ENCODE data around the gene PIK3C2A.

DNA sequence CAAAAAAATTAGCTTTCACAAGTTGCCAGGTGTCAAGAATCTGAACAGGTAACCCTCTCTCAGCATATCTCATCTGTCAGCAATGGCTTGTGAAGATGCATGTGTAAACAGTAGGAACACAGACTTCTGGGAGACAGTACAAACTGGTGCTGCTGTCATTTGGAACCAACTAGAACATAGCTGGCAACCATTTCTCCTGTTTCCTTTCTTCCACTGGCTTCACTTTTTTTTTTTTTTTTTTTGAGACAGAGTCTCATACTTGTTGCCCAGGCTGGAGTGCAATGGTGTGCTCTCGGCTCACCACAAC lies 2.1 kb upstream of the PIK3C2A start:
- TF ChIP-seq, protein P1, sequence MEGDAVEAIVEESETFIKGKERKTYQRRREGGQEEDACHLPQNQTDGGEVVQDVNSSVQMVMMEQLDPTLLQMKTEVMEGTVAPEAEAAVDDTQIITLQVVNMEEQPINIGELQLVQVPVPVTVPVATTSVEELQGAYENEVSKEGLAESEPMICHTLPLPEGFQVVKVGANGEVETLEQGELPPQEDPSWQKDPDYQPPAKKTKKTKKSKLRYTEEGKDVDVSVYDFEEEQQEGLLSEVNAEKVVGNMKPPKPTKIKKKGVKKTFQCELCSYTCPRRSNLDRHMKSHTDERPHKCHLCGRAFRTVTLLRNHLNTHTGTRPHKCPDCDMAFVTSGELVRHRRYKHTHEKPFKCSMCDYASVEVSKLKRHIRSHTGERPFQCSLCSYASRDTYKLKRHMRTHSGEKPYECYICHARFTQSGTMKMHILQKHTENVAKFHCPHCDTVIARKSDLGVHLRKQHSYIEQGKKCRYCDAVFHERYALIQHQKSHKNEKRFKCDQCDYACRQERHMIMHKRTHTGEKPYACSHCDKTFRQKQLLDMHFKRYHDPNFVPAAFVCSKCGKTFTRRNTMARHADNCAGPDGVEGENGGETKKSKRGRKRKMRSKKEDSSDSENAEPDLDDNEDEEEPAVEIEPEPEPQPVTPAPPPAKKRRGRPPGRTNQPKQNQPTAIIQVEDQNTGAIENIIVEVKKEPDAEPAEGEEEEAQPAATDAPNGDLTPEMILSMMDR (IDR thresholded peaks at IDR 0.05; ENCODE audit: insufficient read depth, low read length) = no peak
- TF ChIP-seq POLR2AphosphoS5 (IDR thresholded peaks at IDR 0.05; ENCODE audit: low read depth) (no peak), GABPA (IDR thresholded peaks at IDR 0.05; ENCODE audit: low read depth) (no peak), SPI1 (IDR thresholded peaks at IDR 0.05; ENCODE audit: borderline replicate concordance, low read depth) (no peak)
- TF ChIP-seq, protein P2, sequence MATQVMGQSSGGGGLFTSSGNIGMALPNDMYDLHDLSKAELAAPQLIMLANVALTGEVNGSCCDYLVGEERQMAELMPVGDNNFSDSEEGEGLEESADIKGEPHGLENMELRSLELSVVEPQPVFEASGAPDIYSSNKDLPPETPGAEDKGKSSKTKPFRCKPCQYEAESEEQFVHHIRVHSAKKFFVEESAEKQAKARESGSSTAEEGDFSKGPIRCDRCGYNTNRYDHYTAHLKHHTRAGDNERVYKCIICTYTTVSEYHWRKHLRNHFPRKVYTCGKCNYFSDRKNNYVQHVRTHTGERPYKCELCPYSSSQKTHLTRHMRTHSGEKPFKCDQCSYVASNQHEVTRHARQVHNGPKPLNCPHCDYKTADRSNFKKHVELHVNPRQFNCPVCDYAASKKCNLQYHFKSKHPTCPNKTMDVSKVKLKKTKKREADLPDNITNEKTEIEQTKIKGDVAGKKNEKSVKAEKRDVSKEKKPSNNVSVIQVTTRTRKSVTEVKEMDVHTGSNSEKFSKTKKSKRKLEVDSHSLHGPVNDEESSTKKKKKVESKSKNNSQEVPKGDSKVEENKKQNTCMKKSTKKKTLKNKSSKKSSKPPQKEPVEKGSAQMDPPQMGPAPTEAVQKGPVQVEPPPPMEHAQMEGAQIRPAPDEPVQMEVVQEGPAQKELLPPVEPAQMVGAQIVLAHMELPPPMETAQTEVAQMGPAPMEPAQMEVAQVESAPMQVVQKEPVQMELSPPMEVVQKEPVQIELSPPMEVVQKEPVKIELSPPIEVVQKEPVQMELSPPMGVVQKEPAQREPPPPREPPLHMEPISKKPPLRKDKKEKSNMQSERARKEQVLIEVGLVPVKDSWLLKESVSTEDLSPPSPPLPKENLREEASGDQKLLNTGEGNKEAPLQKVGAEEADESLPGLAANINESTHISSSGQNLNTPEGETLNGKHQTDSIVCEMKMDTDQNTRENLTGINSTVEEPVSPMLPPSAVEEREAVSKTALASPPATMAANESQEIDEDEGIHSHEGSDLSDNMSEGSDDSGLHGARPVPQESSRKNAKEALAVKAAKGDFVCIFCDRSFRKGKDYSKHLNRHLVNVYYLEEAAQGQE (IDR thresholded peaks at IDR 0.05; ENCODE audit: insufficient replicate concordance, low read depth) = no peak

Measured in HL-60 (cell line).